Peyer's patch (tissue), 4 donors: Measurements from ENCODE around the gene KRTAP5-10. TPM values are rescaled to one million over a fixed set of nuclear protein-coding genes. Genes with fewer than 3 reads are reported as not detected.
"Not testable (repeated sequence)": the region's sequence is repeated elsewhere in the genome, so short reads cannot be mapped to it uniquely, and the experiment has no call there.

Experiments used
- DNase-seq, 3 donors: peaks; one replicate each; pipeline ENCODE4 v3.0.0-alpha.2; 2017 to 2019
- H3K27ac ChIP-seq, 4 donors: fragments of 200-600 bp; sonication (generic); one replicate each; pipeline ENCODE4 v1.5.1; 2016 to 2019
- H3K27me3 ChIP-seq, 2 donors: fragments of 200-600 bp; sonication (generic); one replicate each; pipeline ENCODE4 v1.5.1; 2019
- H3K36me3 ChIP-seq, 3 donors: fragments of 200-600 bp; sonication (generic); one replicate each; pipeline ENCODE4 v1.5.1; 2016 to 2019
- H3K4me1 ChIP-seq, 4 donors: fragments of 200-600 bp; sonication (generic); one replicate each; pipeline ENCODE4 v1.5.1; 2016 to 2019
- H3K4me3 ChIP-seq, 4 donors: fragments of 200-600 bp; sonication (generic); 1 replicate in 3 of 4; 2 replicates in 1 of 4; pipeline ENCODE4 v1.5.1; 2016 to 2019; ENCODE audit warnings: mild to moderate bottlenecking in 1 of 4
- H3K9me3 ChIP-seq, 4 donors: fragments of 200-600 bp; sonication (generic); one replicate each; pipeline ENCODE4 v1.5.1; 2016 to 2019; ENCODE audit warnings: mild to moderate bottlenecking in 1 of 4
- CTCF ChIP-seq, 6 experiments: fragments of 450-650 bp in 4 of 6; fragments of 200-600 bp in 2 of 6; sonication (generic) in 1 of 6; IDR thresholded peaks; one replicate each; pipeline ENCODE4 v1.5.1; 2017 to 2019; ENCODE audit warnings: antibody characterized with exemption in 6 of 6, mild to moderate bottlenecking in 3 of 6, moderate library complexity in 1 of 6
- small RNA-seq, 2 donors: library from RNA; depleted of rRNA; stranded (forward); fragments of <200 nt; gene quantifications; one replicate each; pipeline ENCODE3, GENCODE V24; 2016
- total RNA-seq, 4 donors: library from RNA; depleted of rRNA; stranded (reverse); fragments of >200 nt; gene quantifications; one replicate each; pipeline ENCODE4 v1.1.0, GENCODE V29; 2016

The KRTAP5-10 gene
- total RNA-seq, 4 donors from 2014 or later, result not detected

GRCh38 chr11:71604798-71605488, 39.6 kb downstream of the KRTAP5-10 start:
- not testable (repeated sequence) for H3K4me3 ChIP-seq, H3K36me3 ChIP-seq, H3K9me3 ChIP-seq, H3K27me3 ChIP-seq, DNase-seq, H3K4me1 ChIP-seq, H3K27ac ChIP-seq
- peak in 4 of 6 experiments; percentile 29 to 47 (median 38) for TF ChIP-seq CTCF (IDR thresholded peaks at IDR 0.05)

DNA sequence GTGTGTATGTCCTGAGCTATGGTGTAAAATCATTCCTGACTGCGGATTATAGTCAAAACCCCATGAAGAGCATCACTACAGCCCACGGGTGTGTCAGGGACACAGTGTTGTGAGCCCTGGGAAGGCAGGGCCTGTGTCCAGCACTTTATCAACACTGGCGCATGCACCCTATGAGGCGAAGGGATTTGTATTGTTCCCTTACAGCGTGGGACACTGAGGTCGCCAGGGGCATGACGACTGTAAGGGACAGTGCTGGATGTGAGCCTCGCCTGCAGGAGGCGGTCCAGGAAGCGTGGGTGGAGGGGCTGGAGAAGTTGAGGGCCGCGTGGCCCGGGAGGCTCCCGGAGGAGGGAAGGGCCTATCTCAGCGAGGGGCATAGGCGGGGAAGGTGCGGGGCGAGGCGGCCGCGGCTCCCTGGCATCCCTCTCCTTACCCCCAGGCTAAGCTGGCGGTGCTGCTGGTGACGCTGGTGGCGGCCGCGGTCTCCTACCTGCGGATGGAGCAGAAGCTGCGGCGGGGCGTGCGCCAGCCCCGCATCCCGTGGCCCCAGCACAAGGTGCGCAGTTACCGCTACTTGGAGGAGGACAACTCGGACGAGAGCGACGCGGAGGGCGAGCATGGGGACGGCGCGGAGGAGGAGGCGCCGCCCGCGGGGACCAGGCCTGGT, 41.6 kb downstream of the KRTAP5-10 start:
- H3K36me3 ChIP-seq, H3K4me1 ChIP-seq, DNase-seq, H3K27ac ChIP-seq, H3K27me3 ChIP-seq, H3K9me3 ChIP-seq: not testable (repeated sequence)
- peak overlapping the region in 1 of 4 donors; percentile 24 for H3K4me3 ChIP-seq

DNA sequence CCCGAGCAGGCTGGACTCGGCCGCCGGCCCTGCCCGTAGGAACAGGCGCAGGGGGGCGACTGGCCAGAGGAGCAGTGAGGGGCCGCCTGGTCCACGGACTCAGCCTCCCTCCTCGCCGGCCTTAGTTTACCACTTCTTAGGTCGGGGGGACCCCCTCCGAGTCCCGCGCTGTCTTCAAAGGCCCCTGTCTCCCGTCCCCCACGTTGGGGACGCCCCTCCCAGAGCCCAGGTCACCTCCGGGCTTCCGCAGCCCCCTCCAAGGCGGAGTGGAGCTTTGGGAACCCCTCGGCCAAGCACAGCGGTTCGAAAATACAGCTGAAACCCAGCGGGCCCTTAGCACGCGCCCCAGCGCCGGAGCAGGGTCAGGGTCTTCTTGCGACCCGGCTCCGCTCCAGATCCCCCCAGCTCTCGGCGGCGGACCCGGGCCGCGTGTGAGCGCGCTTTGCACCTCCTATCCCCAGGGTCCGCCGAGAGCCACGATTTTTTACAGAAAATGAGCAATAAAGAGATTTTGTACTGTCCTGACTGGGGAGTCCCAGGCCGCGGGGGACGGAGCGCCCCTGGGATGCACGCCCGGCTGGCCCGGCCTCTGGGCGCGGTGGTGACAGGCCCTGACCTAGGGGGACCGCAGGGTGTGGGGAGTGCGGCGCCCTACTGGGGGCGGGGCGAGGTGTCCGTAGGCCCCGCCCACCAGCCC, 42.3 kb downstream of the KRTAP5-10 start:
- not testable (repeated sequence) for H3K27ac ChIP-seq, H3K36me3 ChIP-seq, H3K9me3 ChIP-seq, H3K4me1 ChIP-seq, H3K27me3 ChIP-seq, DNase-seq
- peak overlapping the region in 2 of 4 donors; percentile 1 to 24 for H3K4me3 ChIP-seq

GRCh38 chr11:71608272-71608671, 42.9 kb downstream of the KRTAP5-10 start:
- H3K4me1 ChIP-seq, H3K27me3 ChIP-seq, DNase-seq, H3K9me3 ChIP-seq, H3K4me3 ChIP-seq, H3K27ac ChIP-seq, H3K36me3 ChIP-seq: not testable (repeated sequence)

DNA sequence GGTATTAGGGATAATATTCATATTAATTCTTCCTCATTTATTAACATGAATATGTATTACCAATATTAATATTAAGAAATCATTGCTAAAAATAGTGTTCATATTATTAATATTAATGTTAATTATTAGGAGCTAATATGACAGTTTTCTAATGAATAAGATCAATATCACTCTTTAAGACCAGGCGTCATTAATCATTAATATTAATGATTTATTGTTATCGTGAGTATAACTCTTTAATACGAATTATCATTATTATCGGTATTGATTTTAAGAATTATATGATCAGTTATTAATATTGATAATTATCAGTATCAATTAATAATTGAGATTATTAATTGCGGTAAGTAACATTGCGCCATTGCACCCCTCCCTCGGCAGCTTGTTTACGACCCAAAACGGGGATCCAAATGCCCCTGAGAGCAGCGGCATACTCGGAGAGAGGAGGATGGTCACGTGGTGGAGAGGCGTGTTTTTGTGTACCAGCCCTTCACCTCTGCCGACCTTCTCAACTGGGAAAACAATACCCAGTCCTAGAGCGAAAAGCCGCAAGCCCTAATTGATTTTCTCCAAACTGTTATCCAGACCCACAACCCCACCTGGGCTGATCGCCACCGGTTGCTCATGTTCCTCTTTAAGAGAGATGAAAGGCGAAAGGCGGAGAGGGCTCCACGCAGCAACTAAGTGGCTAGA, 46.0 kb downstream of the KRTAP5-10 start:
- H3K27me3 ChIP-seq, H3K27ac ChIP-seq, H3K4me3 ChIP-seq, DNase-seq, H3K4me1 ChIP-seq, H3K36me3 ChIP-seq, H3K9me3 ChIP-seq: not testable (repeated sequence)

- H3K9me3 ChIP-seq, H3K27me3 ChIP-seq, H3K4me3 ChIP-seq, H3K36me3 ChIP-seq, H3K4me1 ChIP-seq, H3K27ac ChIP-seq, DNase-seq: not testable (repeated sequence)
These were observed 48.6 kb downstream of the KRTAP5-10 start for GRCh38 chr11:71613931-71614330.

DNA sequence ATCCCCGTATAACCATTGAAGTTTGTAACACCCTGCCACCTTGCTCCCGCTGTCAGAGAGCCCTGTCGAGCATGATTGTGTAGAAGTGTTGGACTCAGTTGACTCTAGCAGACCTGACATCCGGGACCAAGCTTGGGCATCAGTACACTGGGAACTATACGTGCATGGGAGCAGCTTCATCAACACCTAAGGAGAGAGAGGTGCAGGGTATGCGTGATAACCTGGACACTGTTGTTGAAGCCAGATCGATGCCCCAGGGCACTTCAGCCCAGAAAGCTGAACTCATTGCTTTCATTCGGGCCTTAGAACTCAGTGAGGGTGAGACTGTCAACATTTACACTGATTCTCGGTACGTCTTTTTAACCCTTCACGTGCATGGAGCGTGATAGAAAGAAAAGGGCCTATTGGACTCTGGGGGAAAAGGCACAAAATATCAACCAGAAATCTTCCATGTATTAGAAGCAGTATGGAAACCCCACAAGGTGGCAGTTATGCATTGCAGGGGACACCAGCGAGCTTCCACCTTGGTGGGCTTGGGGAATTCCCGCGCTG, 49.1 kb downstream of the KRTAP5-10 start:
- not testable (repeated sequence) for H3K4me3 ChIP-seq, H3K9me3 ChIP-seq, H3K27ac ChIP-seq, H3K27me3 ChIP-seq, H3K36me3 ChIP-seq, DNase-seq, H3K4me1 ChIP-seq

DNA sequence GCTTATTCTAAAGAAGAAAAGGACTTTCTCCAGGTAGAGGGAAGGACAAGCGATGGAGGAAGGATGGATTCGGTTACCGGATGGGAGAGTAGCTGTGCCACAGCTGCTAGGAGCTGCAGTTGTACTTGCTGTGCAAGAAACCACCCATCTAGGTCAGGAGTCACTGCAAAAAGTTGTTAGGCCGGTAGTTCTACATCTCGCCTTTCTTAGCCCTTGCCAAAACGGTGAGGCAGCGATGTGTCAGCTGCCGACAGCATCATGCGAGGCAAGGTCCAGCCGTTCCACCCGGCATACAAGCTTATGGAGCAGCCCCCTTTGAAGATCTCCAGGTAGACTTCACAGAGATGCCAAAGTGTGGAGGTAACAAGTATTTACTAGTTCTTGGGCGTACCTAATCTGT, 49.6 kb downstream of the KRTAP5-10 start:
- H3K9me3 ChIP-seq, H3K4me3 ChIP-seq, H3K36me3 ChIP-seq, H3K27ac ChIP-seq, H3K4me1 ChIP-seq, DNase-seq, H3K27me3 ChIP-seq: not testable (repeated sequence)

Small RNAs within 50 kb of the gene (small RNA-seq; reads per million reads assigned to genes)
- gene AP000867.1, result 0 reads per million in 2 donors
- 0 reads per million in 2 donors for gene KRTAP5-14P

Other genes with a start within 250 kb of the KRTAP5-10 start
- 100 to 1,000 TPM in 1 of 4 donors, 10 to 100 TPM in 2, 1 to 10 TPM in 1; 5.0 to 101 (median 36.8) TPM for gene DHCR7, start 117.2 kb upstream of the KRTAP5-10 start, total RNA-seq
- 100 to 1,000 TPM; 183 to 349 (median 294) TPM for gene NADSYN1, start 112.4 kb upstream of the KRTAP5-10 start, total RNA-seq
- 1 to 10 TPM in 1 of 4 donors, not detected in 3; 2.7 TPM for gene KRTAP5-7, start 38.3 kb upstream of the KRTAP5-10 start, total RNA-seq
- 1 to 10 TPM in 2 of 4 donors, not detected in 2; 5.8 to 6.0 TPM for gene KRTAP5-8, start 27.5 kb upstream of the KRTAP5-10 start, total RNA-seq
- 1 to 10 TPM in 2 of 4 donors, not detected in 2; 1.3 to 2.0 TPM for gene KRTAP5-9, start 17.1 kb upstream of the KRTAP5-10 start, total RNA-seq
- gene KRTAP5-11, start 17.3 kb downstream of the KRTAP5-10 start, total RNA-seq, result not detected